Smooth muscle cell (in vitro differentiated cells): ENCODE results near the gene ZNF638. TPM values are rescaled to one million over a fixed set of nuclear protein-coding genes. Genes with fewer than 3 reads are reported as not detected.

Experiments used
- DNase-seq: peaks from one replicate; lab custom pipeline; 2025; ENCODE audit not compliant: unreplicated experiment; lab: John Stamatoyannopoulos, UW
- H2AFZ ChIP-seq: fragments of 200-600 bp; sonication (generic); 2 replicates; pipeline ENCODE4 v1.6.0; 2016; ENCODE audit warnings: antibody characterized with exemption, low read depth, mild to moderate bottlenecking
- H3F3A ChIP-seq: fragments of 200-600 bp; sonication (generic); 2 replicates; pipeline ENCODE4 v1.6.0; 2017; ENCODE audit warnings: antibody characterized with exemption, low read depth
- H3K27ac ChIP-seq: fragments of 200-600 bp; sonication (generic); 2 replicates; pipeline ENCODE4 v1.5.1; 2016; ENCODE audit warnings: low read depth, mild to moderate bottlenecking
- H3K27me3 ChIP-seq: fragments of 200-600 bp; sonication (generic); 2 replicates; pipeline ENCODE4 v1.6.1; 2016; ENCODE audit warnings: low read depth, mild to moderate bottlenecking
- H3K36me3 ChIP-seq: fragments of 200-600 bp; sonication (generic); 2 replicates; pipeline ENCODE4 v1.5.1; 2016; ENCODE audit warnings: low read depth
- H3K4me1 ChIP-seq: fragments of 200-600 bp; sonication (generic); 2 replicates; pipeline ENCODE4 v1.5.1; 2016; ENCODE audit warnings: low read depth
- H3K4me2 ChIP-seq: fragments of 200-600 bp; sonication (generic); 2 replicates; pipeline ENCODE4 v1.6.0; 2016; ENCODE audit warnings: mild to moderate bottlenecking
- H3K4me3 ChIP-seq: fragments of 200-600 bp; sonication (generic); 2 replicates; pipeline ENCODE4 v1.5.1; 2016; ENCODE audit warnings: mild to moderate bottlenecking
- H3K79me2 ChIP-seq: fragments of 200-600 bp; sonication (generic); 2 replicates; pipeline ENCODE4 v1.6.0; 2016; ENCODE audit warnings: low read depth, mild to moderate bottlenecking
- H3K9ac ChIP-seq: fragments of 200-600 bp; sonication (generic); 2 replicates; pipeline ENCODE4 v1.6.0; 2016; ENCODE audit warnings: low read depth
- H3K9me3 ChIP-seq: fragments of 200-600 bp; sonication (generic); replicated peaks from 2 replicates; pipeline ENCODE4 v1.5.1; 2016; ENCODE audit warnings: low read depth
- H4K20me1 ChIP-seq: fragments of 200-600 bp; sonication (generic); 2 replicates; pipeline ENCODE4 v1.6.0; 2016; ENCODE audit warnings: low read depth
- WGBS: methylation state at CpG from one replicate; pipeline ENCODE4 v1.1.7; 2016; ENCODE audit warnings: low lambda C conversion rate; 5-methylcytosine and 5-hydroxymethylcytosine counted together
- polyA plus RNA-seq: library from polyadenylated mRNA; unstranded; fragments of >200 nt; fragmentation: Nextera tagmentation; extraction: Ambion mirVana; gene quantifications from 2 replicates; pipeline ENCODE4 v1.2.1, GENCODE V29; 2016
- total RNA-seq: library from RNA; depleted of rRNA; stranded (reverse); fragments of >200 nt; gene quantifications from 2 replicates; pipeline ENCODE4 v1.2.3, GENCODE V29; 2014
- TF ChIP-seq, protein P1 (sequence below): fragments of 200-600 bp; sonication (generic); IDR thresholded peaks from 2 replicates; pipeline ENCODE4 v1.5.1; 2017; ENCODE audit warnings: borderline replicate concordance, mild to moderate bottlenecking, antibody characterized with exemption; ENCODE audit not compliant: insufficient read depth, poor library complexity, severe bottlenecking

ZNF638 gene
- total and polyA plus RNA-seq, 2 experiments from 2014 or later, result 44.8 to 159 TPM

- WGBS, result 93% methylated on average over 4 of the region's 4 CpGs
- H3K79me2 ChIP-seq, result no peaks in the 10 kb centered on the region
- DNase-seq, result no peak
- H3K4me1 ChIP-seq, result no peaks in the 10 kb centered on the region
- no peaks in the 10 kb centered on the region for H4K20me1 ChIP-seq
- no peaks in the 10 kb centered on the region for H3F3A ChIP-seq
- no peaks in the 10 kb centered on the region for H3K27me3 ChIP-seq
- H3K4me2 ChIP-seq, result no peak overlapping the region
- TF ChIP-seq, protein P1, sequence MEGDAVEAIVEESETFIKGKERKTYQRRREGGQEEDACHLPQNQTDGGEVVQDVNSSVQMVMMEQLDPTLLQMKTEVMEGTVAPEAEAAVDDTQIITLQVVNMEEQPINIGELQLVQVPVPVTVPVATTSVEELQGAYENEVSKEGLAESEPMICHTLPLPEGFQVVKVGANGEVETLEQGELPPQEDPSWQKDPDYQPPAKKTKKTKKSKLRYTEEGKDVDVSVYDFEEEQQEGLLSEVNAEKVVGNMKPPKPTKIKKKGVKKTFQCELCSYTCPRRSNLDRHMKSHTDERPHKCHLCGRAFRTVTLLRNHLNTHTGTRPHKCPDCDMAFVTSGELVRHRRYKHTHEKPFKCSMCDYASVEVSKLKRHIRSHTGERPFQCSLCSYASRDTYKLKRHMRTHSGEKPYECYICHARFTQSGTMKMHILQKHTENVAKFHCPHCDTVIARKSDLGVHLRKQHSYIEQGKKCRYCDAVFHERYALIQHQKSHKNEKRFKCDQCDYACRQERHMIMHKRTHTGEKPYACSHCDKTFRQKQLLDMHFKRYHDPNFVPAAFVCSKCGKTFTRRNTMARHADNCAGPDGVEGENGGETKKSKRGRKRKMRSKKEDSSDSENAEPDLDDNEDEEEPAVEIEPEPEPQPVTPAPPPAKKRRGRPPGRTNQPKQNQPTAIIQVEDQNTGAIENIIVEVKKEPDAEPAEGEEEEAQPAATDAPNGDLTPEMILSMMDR, result no peak
- no peak overlapping the region for H3K9ac ChIP-seq
- H2AFZ ChIP-seq, result no peak overlapping the region
- no peak overlapping the region for H3K27ac ChIP-seq
- no peak overlapping the region for H3K4me3 ChIP-seq
- H3K36me3 ChIP-seq, result no peaks in the 10 kb centered on the region
- H3K9me3 ChIP-seq, result no peaks in the 10 kb centered on the region
Observed at GRCh38 chr2:71481111-71481510, 149.5 kb downstream of the ZNF638 start.

DNA sequence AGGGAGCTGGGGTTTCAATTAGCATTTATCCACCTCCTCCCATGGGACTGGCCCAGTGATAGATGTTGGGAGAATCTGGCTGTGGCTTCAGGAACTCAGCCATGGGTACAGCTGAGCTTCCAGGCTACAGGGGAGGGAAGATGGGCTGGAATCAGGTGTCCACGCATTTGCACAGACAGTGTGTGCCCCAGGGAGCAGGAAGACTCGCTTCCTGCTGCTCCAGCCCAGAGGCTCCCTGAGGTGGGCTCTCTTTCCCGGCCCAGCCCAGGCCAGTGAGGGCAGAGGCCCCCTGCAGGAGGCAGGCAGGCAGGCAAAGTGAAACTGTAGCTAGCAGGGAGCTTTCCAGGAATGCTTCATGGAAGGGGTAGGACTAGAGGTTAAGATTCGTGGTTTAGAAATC lies 150.5 kb downstream of the ZNF638 start:
- TF ChIP-seq, protein P1, result no peak
- Histone ChIP-seq H3F3A (no peaks in the 10 kb centered on the region), H2AFZ (no peak overlapping the region), H3K79me2 (no peaks in the 10 kb centered on the region), H3K4me1 (no peaks in the 10 kb centered on the region), H3K27ac (no peak overlapping the region), H3K4me2 (no peak overlapping the region), H3K4me3 (no peak overlapping the region), H3K9ac (no peak overlapping the region), H4K20me1 (no peaks in the 10 kb centered on the region), H3K36me3 (no peaks in the 10 kb centered on the region), H3K27me3 (no peaks in the 10 kb centered on the region), H3K9me3 (no peaks in the 10 kb centered on the region)
- DNase-seq, result no peak
- WGBS, result 71% methylated on average over 4 of the region's 4 CpGs

DNA sequence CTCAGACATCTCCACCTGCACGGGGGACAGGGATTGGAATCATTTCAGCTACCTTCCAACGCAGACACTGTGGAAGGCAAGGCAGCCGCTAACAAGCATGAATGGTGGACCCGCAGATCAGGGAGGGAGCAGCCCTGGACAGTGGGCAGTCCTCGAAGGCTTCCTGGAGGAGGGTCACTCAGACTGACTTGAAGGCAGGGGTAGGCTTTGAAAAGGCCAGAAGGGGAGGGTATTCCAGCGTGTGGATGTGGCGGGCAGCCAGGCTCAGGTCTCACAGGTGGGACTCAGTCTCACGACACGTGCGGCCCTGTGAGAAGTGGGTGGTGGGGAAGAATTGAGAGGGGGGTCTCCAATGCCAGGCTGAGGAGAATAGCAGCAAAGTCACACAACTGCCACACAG lies 151.7 kb downstream of the ZNF638 start:
- Histone ChIP-seq H3K4me3 (no peak overlapping the region), H3K36me3 (no peaks in the 10 kb centered on the region), H3K79me2 (no peaks in the 10 kb centered on the region), H3F3A (no peaks in the 10 kb centered on the region), H3K4me1 (no peaks in the 10 kb centered on the region), H2AFZ (no peak overlapping the region), H3K4me2 (no peak overlapping the region), H3K27ac (no peak overlapping the region), H3K27me3 (no peaks in the 10 kb centered on the region), H3K9ac (no peak overlapping the region), H3K9me3 (no peaks in the 10 kb centered on the region), H4K20me1 (no peaks in the 10 kb centered on the region)
- 88% methylated on average over 10 of the region's 10 CpGs for WGBS
- DNase-seq, result no peak
- TF ChIP-seq, protein P1, result no peak

DNA sequence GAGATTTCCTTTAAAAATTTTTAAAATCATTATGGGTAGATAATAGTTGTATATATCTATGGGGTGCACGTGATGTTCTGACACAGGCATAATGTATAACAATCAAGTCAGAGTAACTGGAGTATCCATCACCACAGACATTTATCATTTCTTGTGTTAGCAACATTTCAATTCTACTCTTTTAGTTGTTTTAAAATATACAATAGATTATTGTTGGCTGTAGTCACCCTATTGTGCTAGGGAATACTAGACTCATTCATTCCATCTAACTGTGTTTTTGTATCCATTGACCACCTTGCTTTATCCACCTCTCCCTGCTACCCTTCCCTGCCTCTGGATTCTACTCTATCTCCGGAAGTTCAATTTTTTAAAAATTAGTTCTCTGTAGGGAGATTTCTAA lies 152.8 kb downstream of the ZNF638 start:
- Histone ChIP-seq H3K79me2 (no peaks in the 10 kb centered on the region), H3K9ac (no peak overlapping the region), H3K4me2 (no peak overlapping the region), H4K20me1 (no peaks in the 10 kb centered on the region), H3K9me3 (no peaks in the 10 kb centered on the region), H3F3A (no peaks in the 10 kb centered on the region), H3K4me3 (no peak overlapping the region), H3K36me3 (no peaks in the 10 kb centered on the region), H3K4me1 (no peaks in the 10 kb centered on the region), H3K27me3 (no peaks in the 10 kb centered on the region), H2AFZ (no peak overlapping the region), H3K27ac (no peak overlapping the region)
- 94% methylated on average over 2 of the region's 2 CpGs for WGBS
- no peak for DNase-seq
- TF ChIP-seq, protein P1, result no peak
